ENCODE data around the gene CCNF. TPM values are rescaled to one million over a fixed set of nuclear protein-coding genes. Genes with fewer than 3 reads are reported as not detected.
"Not testable (repeated sequence)": the region's sequence is repeated elsewhere in the genome, so short reads cannot be mapped to it uniquely, and the experiment has no call there.

CCNF gene
- 10 to 100 TPM in 2 of 4 donors, 1 to 10 TPM in 2; 7.8 to 11.9 (median 10.3) TPM for polyA plus RNA-seq (ENCODE audit: insufficient read length in 4 of 4)

- DNase-seq (ENCODE audit: low read depth in 4 of 4, low spot score in 3 of 4), result peak; percentile 91 to 93 (median 92)
Measured at GRCh38 chr16:2429034-2429770, at the start of gene CCNF. Gene CCNF, plus strand, starts transcription at chr16:2429447. Its CDS starts 35 bp downstream, at chr16:2429482.

- DNase-seq (ENCODE audit: low read depth in 4 of 4, low spot score in 3 of 4), result no peak
Measured at GRCh38 chr16:2383501-2383900, 45.7 kb upstream of the CCNF start.

GRCh38 chr16:2384426-2384825, 44.8 kb upstream of the CCNF start:
- no peak for DNase-seq (ENCODE audit: low read depth in 4 of 4, low spot score in 3 of 4)

- no peak for DNase-seq (ENCODE audit: low read depth in 4 of 4, low spot score in 3 of 4)
Measured at GRCh38 chr16:2385190-2385836, 43.9 kb upstream of the CCNF start.

GRCh38 chr16:2385982-2386381, 43.3 kb upstream of the CCNF start:
- DNase-seq (ENCODE audit: low read depth in 4 of 4, low spot score in 3 of 4), result not testable (repeated sequence)

- no peak for DNase-seq (ENCODE audit: low read depth in 4 of 4, low spot score in 3 of 4)
Measured at GRCh38 chr16:2386990-2387389, 42.3 kb upstream of the CCNF start.

- DNase-seq (ENCODE audit: low read depth in 4 of 4, low spot score in 3 of 4), result no peak
Measured at GRCh38 chr16:2388139-2388874, 40.9 kb upstream of the CCNF start.

GRCh38 chr16:2388875-2389433, 40.3 kb upstream of the CCNF start:
- no peak for DNase-seq (ENCODE audit: low read depth in 4 of 4, low spot score in 3 of 4)

GRCh38 chr16:2392025-2392424, 37.2 kb upstream of the CCNF start:
- no peak for DNase-seq (ENCODE audit: low read depth in 4 of 4, low spot score in 3 of 4)

GRCh38 chr16:2398520-2398919, 30.7 kb upstream of the CCNF start:
- DNase-seq (ENCODE audit: low read depth in 4 of 4, low spot score in 3 of 4), result no peak

GRCh38 chr16:2404099-2404498, 25.1 kb upstream of the CCNF start:
- DNase-seq (ENCODE audit: low read depth in 4 of 4, low spot score in 3 of 4), result no peak

- DNase-seq (ENCODE audit: low read depth in 4 of 4, low spot score in 3 of 4), result no peak
Measured at GRCh38 chr16:2415085-2415484, 14.2 kb upstream of the CCNF start.

- no peak for DNase-seq (ENCODE audit: low read depth in 4 of 4, low spot score in 3 of 4)
Measured at GRCh38 chr16:2420035-2420434, 9.2 kb upstream of the CCNF start.

- DNase-seq (ENCODE audit: low read depth in 4 of 4, low spot score in 3 of 4), result no peak
Measured at GRCh38 chr16:2422123-2422867, 7.0 kb upstream of the CCNF start.

- DNase-seq (ENCODE audit: low read depth in 4 of 4, low spot score in 3 of 4), result no peak
Measured at GRCh38 chr16:2424061-2425007, 4.9 kb upstream of the CCNF start.

GRCh38 chr16:2425008-2425518, 4.2 kb upstream of the CCNF start:
- DNase-seq (ENCODE audit: low read depth in 4 of 4, low spot score in 3 of 4), result no peak

GRCh38 chr16:2425825-2426430, 3.3 kb upstream of the CCNF start:
- DNase-seq (ENCODE audit: low read depth in 4 of 4, low spot score in 3 of 4), result no peak

GRCh38 chr16:2426941-2427361, 2.3 kb upstream of the CCNF start:
- no peak for DNase-seq (ENCODE audit: low read depth in 4 of 4, low spot score in 3 of 4)

- DNase-seq (ENCODE audit: low read depth in 4 of 4, low spot score in 3 of 4), result no peak
Measured at GRCh38 chr16:2427526-2427925, 1.7 kb upstream of the CCNF start.

Data from left renal pelvis (tissue), 4 donors.